MV-4-11 (cell line): ENCODE measurements around the gene BMAL1.

Experiments used
- DNase-seq: peaks from one replicate; lab custom pipeline; 2025; lab: John Stamatoyannopoulos, UW

The BMAL1 gene

DNA sequence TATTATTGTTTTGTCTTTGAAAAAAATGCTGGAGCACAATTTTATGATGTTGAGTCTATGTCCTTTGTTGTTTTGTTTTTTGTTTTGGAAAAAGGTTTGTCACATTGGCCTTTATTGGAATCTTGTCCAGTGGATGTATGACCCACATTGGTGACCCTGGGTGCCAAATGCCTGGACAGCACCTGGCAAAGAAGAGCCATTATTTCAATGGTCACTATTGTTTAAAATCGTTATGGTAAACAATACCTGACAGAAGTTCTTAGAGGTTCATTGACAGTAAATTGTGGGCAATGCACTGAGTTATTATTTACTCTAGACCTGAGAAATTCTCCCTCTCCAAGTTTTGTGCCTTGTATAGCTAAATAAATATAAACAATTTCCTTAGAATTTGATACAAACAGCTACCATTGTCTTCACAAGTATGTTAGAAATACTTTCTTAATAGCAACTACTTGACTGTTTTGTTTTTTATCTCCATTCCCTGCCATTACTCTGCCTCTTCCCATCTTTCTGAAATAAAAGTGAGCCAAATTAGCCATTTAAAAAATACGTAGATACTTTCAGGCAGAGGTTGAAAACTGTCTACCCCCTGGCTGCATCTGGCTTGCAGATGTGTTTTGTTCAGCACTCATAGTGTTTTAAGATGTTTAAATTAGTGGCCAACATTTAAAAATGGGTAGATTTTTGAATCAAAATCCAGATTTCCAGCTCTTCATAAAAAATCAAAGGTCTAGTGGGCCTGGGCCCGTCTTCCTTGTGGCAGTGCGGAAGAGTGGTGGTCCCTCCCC is 39.9 kb downstream of the BMAL1 start:
- DNase-seq = no peak

GRCh38 chr11:13318498-13319295 is 41.1 kb downstream of the BMAL1 start:
- DNase-seq = peak; percentile 11

GRCh38 chr11:13320688-13321087 is 43.1 kb downstream of the BMAL1 start:
- DNase-seq = no peak

GRCh38 chr11:13321431-13321830 is 43.8 kb downstream of the BMAL1 start:
- no peak for DNase-seq

- DNase-seq = no peak
Measured at GRCh38 chr11:13324141-13324540, 46.6 kb downstream of the BMAL1 start.

DNA sequence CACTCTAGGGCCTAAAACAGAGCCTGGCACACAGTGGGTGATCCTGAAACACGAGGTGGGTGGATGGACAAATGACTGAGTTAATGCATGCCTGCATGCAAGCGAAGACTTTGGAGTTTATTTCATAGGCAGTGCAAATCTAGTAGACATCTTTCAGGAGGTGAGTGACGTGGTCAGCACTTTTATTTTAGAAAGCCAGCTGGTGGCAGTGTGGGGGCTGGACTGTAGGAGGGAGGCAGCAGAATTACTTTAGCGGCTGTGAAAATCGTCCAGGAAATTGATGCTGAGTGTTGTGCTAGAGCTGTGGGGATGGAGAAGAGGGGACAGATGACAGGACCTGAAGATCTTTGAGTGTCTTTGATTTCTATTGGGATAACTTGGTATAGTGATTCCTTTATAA is 47.1 kb downstream of the BMAL1 start:
- no peak for DNase-seq

DNA sequence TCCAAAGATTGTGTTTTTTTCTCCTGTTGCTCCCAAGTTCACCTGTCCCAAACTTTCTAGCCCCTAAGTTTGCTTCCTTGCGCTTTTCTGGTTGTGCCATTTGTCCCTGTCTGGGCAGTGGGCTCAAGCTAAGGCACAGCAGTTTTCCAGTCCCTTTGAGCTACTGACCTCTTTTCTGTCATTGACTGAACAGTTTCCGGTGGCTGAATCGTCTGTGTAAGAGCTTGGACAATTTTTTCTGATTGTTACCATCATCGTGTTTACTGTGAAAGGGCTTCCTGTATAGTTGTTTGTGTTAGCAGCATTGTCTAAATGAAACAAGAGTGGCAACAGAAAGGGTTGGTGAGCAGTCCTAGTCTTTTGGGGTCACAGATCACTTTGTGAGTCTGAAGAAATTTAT is 49.8 kb downstream of the BMAL1 start:
- no peak for DNase-seq

DNA sequence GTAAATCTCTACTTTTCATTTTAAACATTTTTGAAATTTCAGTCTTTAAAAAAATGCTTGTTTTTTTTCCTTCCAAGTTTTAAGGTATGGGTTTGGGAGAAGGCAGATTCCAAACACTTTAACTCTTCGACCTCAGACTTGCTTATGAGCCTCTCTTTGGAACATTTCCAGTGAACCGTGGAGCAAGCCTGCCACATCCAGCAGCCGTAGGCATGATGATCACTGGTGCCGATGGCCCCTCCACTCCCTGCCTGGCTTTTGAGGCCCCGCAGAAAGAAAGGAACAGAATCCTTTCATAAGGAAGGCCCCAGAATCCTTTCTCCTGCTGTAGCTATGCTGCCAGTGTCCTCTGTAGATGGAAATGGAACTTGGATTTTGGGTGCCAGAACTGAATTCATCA is 50.7 kb downstream of the BMAL1 start:
- no peak for DNase-seq

DNA sequence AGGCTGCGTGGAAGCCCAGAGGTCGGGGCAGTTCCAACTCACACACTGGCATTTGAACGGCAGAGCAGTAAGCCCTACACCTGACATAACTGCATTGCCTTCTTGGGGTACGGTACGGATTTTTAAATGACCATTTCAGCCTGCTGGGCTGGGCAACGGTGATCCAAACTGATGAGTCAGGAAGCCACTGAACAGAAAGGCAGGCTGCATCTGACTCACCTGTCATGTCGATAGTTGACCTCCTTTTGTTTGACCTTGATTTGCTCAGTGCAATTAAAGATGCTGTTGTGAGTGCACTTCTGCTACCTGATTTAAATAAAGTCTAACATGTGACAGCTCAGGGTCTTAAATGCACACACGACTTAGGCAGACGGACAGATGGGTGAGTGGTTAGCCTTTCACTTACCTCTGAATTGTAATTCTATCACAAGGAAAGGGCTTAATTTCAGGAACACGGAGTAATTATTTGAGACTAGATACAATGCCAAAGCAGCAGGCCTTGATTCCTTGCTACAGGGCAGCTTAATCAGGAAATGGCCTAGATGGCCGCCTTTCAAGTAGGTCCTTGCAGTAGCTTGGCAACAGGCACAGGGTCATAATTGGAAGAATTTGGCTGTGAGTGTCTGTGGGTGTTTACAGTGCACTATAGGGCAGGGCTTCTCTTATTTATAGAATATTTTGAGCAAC is 52.2 kb downstream of the BMAL1 start:
- DNase-seq = no peak

DNA sequence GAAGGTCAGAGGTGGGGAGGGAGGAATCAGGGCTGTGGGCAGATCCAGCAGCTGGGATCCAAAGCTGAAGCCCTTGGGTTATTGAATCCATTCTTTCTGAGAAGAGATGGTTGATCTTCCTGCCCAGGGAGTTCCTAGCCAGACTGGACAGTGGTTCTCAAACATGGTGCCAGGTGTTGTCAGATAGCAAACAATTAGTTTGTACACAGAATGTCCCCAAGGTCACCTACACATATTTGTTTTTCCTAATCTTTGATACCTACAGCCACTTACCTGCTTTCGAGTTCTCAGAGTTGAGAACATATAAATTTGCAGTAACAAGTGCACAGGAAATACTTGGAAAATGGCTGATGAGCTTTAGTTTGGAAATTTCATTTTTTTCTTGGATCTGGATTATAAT is 54.5 kb downstream of the BMAL1 start:
- DNase-seq = no peak

- peak; percentile 66 for DNase-seq
Measured at GRCh38 chr11:13333456-13333957, 55.9 kb downstream of the BMAL1 start.

GRCh38 chr11:13334034-13334786 is 56.6 kb downstream of the BMAL1 start:
- DNase-seq = no peak

DNA sequence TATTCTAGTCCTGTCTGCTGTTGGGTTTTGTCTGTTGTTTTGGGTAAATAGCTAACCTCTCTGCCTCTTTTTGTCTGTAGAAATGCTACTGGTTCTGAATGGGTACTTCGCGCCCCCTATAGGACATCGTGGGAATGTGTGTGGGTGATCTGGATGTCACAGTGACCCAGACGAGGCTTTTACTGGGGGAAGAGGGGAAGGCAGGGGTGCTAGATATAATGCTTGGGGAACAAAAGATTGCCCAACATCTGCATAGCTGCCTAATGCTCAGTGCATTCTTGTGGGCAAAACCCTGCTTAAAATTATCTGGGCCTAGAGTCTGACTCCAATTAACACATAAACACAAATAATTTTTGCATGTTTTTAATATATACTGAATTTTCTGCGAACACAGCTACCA is 57.7 kb downstream of the BMAL1 start:
- DNase-seq = peak; percentile 80

DNA sequence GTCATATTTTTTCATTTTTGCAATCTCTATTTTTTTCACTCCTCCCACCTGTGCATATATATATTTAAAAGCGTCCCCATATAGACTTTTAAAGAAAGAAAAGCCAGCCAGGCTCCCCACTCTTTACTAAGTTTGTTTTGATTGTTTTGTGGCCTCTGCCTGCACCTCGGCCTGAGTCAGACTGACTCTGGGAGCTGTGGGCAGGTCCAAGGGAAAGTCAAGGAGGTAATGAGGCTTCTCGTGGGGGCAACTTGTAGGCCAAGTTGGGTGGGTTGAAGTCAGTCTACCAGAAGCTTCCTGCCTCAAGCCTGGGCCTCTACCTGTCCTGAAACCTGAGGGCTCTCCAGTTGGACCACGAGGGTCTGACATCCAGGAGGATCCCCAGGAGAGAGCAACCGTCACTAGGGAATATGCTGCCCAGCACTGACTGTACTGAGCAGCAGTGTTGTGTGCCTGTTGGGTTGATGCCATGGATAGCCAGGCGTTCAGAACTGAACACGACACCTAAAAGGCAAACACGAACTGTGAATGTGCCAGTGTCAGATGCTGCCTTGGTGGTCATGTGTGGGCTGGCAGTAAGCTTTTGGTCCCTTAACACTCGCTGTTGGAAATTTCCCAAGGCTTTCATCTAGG is 58.8 kb downstream of the BMAL1 start:
- DNase-seq = no peak

DNA sequence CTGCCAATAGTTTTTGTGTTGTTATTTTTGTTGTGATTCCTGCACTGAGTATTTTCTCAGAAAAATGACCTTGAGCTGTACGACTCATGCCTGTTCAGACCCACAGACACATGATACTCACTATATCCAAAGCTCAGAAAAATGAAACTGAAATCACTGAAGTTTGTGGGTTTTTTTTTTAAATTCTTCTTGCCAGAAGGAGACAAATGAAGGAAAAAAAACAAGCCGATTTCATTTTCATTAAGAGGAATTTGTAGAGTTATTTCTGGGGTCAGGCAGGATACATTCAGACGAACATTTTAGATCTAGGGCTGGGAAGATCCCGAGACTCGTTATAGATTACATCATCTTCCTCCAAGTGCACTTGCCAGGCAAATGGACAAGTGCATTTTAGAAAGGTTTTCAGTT is 60.4 kb downstream of the BMAL1 start:
- DNase-seq = peak; percentile 29

GRCh38 chr11:13338427-13339069 is 61.0 kb downstream of the BMAL1 start:
- DNase-seq = no peak

DNA sequence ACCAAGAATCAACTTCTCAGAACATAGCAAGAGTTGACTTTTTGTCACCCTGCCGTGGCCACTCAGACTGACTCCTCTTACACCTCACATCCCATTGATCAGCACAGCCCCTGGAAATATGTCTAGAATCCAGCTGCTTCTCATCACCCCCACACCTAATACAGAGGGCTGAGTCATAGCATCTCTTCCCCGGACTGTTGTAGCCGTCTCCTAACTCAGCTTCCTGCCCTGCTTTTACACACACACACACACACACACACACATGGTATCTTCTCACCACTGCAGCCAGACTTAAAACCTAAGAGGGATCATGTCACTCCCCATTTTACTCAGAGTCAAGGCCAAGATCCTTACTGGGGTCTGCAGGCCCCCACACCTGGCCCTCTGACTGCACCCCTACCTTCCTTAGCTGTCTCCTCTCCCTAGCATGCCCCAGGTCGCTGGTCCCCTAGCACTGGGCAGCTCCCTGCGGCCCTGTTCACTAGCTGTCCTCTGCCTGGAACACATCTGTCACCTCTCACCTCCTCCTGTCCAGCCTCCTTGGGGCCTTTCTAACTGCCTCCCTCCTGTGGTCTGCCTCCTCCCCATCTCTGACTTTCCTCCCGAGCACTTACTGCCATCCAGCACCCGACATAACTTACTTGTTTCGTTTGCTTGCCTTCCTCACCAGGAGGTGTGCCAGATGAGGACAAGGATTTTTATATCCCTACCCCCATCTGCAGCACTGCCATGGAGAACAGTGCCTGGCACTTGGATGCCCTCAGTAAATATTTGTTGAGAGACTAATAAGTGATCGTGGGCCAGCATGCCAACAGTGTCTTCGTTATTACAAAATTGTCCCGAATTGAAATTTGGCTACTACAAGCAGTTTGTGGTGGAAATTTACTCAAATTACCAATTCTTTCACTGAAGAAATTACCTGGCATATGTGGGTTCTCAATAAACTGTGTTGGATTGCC is 61.9 kb downstream of the BMAL1 start:
- DNase-seq = peak; percentile 41

GRCh38 chr11:13341026-13341425 is 63.4 kb downstream of the BMAL1 start:
- DNase-seq = no peak

DNA sequence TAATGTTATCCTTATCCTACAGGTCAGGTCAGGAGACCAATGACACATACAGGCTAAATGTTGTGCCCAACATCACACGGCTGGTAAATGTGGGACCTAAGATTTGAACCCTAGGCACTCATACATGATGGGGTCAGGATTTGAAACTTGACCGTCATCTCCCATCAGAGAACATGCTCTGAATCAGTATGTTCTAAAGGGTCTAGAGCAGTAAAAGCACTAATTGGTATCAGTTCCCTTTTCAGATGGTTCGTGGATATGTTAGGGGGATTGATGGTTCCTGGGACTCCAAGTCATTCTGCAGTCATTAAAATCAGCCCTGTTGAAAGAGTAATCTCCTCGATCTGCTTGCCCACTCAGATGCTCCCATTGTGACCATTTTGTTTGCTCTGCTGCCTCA is 65.5 kb downstream of the BMAL1 start:
- peak; percentile 58 for DNase-seq
